GM18873 (cell line): ENCODE results near the gene EIF5B.

Experiments
- ATAC-seq: cut with Tn5 transposase; IDR thresholded peaks from one replicate; pipeline ENCODE4 v1.9.1; 2021; ENCODE audit warnings: mild to moderate bottlenecking, moderate library complexity, moderate number of reproducible peaks; ENCODE audit not compliant: unreplicated experiment, low FRiP score

EIF5B gene

DNA sequence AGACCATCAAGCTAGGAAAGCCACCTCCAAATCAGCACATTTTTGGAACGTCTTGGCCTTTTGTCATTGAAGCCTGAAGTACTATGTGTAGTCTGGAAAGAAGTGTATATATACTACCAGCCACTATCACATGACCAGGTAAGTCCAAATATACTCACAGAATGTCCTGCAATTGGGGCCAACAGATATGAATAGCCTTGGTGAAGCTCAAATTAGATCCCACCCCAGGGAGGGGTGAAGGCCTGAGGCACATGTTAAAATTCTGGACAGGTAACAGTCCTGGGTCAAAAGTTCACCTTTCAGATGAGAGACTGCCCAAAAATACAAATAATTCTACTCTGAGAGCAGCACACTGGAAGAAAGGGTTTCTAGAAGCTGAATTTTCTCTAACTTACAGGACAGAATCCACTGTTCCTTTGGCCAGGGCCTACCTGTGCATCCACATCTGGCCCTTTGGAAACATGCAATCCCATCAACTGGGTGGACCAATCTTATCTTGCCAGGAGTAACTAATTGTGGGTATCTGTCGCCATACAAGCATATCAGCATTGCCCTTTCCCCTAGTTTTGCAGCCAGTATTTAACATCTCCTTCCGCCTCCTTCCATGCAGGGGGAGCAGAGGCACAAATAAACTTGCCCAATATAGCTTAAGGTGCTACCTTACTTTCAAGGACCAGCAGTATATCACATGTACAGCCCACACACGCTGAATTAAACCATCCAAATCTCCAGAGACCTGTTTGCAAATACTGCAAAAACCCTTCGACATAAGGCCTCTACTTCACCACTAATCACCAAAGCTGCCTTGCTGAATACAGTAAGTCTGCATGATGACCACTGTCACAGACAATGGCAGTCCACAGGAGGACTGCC, 67.8 kb downstream of the EIF5B start:
- ATAC-seq, result no peak

DNA sequence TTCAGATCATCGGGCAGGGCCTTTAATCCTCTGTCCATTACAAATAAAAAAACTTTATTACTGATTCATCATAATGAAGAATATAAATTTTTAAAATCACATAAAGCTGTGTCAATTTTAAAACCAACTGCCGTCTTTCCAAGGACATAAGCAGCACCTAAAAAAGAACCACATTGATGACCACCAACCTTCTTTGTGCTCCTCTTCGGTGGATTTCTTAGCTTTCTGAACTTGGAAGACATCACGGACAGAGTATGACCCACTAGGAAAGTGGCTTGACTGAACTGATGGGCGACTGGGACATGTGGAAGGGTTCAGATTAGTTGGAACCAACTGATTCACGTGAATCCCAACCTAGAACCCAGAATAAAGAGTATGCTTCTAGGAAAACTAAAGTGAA, 68.9 kb downstream of the EIF5B start:
- ATAC-seq, result no peak

DNA sequence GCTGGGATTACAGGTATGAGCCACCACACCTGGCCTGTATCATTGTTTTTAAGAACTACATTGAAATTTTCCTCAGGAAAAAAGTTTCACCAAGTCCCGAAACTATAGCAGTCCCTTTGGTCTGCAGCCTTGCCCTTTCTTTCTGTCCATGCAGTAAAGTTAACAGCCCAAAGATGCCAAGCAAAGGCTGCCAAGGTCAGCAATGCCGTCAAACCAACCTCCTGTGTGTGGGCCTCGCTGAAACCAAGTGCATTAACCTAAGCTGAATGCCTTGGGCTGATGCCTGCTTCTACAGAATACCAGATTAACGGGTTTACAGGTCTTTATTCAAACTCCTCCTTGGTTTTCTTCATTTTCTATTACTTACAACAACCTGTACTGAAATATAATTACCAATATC, 73.1 kb downstream of the EIF5B start:
- no peak for ATAC-seq

DNA sequence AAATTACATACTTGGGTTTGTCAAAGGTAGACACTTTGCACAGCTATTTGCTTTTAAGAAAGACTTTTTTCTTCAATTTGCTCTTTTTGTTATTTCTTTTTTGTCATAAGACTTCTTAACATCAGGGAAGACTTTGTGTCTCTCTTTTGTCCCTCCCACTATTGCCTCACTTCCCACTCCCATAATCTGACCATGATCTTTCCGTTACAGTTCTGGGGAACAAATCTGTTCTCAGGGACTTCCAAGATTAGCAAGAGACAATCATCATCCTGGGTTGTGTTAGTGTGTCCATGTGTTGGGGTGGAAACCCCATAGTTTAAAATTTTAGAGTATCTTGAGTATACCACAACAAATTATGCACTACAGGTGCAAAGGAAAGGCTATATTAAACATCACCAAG, 77.4 kb downstream of the EIF5B start:
- ATAC-seq, result no peak

DNA sequence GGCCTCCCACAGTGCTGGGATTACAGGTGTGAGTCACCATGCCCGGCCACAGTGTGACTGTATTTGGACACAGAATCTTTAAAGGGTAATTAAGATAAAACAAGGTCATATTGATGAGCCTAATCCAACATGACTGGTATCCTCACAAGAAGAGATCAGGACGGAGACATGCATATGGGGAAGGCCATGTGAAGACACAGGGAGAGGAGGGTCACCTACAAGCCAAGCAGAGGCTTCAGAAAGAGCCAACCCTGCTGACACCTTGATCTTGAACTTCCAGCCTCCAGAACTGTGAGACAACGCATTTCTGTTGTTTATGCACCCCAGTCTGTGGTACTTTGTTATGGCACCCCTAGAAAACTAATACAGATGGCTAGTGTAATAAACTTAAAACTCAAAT, 80.2 kb downstream of the EIF5B start:
- no peak for ATAC-seq

DNA sequence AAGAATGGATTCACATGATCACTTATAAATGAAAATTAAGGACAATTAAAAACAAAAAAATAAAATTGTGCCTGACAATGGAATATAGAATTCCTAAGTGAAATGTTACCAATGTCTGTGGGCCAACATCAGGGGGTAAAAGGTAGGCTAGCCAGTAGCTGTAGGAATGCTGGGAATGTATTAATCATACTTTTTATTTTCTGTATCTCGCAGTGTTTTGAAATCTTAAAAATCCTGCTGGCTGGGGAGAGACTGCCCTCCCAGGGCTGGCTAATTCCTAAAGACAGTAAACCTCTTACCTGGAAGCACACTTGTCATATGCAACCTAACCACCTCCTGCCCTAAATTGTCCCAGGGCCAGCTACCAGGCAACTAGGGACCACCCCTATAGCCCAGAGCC, 82.8 kb downstream of the EIF5B start:
- no peak for ATAC-seq

DNA sequence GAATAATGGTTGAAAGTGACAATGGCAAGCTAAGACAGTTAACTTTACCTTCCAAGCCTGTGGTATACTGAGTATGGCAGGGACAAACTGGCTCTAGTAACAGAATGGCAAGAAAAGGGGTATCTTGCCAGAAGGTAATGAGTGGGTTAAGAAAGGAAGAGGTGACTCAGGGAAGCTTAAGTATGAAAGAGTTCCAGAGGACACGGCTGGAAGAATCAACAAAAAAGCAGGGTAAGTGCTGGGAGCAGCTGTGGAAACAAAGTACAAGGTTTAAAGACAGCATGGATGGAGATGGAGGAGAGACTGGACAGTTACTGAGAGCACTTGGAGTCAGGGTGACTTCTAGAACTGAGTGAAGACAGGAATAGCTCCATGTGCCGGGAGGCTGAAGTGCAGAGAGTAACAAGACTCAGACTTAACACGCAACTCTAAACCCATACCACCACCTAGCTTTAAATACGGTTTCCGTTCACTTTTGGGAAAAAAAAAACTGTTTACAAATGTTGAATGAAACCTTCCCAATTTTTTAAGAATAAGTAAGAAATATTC, 83.6 kb downstream of the EIF5B start:
- ATAC-seq, result no peak

DNA sequence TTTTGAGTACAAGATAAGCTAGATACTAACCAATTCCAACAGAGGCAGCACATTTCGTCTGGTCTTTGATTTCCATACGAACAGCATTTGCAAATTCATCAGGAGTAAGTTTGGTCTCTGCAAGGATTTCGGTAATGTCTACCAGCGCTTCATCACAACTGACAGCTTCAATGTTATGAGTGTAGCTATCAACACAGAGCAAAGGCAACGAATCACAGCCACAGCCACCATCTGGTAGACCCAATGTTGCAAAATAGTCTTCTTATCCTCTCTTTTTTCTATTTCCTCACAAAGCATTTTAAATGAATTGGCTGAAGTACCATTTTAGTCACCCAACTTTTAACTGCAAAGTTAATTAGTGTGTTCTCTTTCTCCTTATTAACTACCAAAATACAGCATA, 84.3 kb downstream of the EIF5B start:
- no peak for ATAC-seq

DNA sequence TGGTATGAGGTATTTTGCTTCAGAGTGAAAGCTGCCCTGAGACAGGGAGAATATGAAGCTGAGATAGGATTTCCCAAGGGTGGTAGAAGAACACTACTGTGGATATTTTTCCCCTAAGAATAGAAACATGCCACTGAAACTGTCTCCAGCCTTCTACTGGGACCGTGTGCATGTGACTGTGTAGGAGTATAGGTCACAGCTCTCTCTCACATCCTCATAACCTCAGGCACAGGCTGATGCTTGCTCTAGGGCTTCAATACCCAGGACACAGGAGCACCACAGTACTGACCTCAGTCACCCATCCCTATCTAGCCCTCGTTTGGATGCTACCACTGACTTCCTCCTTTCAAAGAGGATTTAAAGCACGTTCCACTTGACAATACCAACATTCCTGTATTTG, 85.4 kb downstream of the EIF5B start:
- ATAC-seq, result no peak

DNA sequence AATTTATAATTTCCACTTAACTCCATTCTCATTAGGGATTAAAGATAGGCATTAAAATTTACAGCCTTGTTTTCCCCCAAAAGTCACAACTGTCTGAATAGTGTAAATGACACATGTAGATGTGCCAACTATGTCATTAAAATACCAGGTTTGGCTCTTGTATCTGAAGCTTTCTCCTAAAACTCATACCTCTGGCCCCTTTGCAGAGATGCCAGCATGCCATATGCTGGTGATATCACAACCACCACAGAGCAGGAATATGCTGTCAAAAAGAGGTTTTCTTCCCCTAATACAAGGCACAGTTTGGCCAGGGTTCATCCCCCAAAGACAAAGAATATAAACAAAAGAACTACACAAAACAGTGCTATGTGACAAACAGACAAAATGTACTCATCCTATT, 87.2 kb downstream of the EIF5B start:
- ATAC-seq, result no peak

DNA sequence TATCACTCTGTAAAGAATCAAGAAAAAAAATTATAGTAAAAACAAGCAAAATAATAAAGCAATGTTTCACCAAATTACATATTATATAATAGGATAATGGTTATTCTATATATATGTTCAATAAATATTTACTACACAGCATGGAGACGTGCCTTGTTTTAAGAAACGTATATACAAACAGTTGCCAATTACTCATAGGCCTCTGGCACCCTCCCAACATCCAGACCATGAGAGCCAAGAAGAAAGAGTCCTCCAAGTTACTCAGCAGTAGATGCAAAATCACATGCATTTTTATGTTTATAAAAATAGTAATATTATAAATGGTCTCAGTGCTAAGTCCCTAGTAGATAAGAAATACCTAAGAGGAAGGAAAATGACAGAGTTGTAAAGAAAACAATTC, 87.8 kb downstream of the EIF5B start:
- no peak for ATAC-seq

DNA sequence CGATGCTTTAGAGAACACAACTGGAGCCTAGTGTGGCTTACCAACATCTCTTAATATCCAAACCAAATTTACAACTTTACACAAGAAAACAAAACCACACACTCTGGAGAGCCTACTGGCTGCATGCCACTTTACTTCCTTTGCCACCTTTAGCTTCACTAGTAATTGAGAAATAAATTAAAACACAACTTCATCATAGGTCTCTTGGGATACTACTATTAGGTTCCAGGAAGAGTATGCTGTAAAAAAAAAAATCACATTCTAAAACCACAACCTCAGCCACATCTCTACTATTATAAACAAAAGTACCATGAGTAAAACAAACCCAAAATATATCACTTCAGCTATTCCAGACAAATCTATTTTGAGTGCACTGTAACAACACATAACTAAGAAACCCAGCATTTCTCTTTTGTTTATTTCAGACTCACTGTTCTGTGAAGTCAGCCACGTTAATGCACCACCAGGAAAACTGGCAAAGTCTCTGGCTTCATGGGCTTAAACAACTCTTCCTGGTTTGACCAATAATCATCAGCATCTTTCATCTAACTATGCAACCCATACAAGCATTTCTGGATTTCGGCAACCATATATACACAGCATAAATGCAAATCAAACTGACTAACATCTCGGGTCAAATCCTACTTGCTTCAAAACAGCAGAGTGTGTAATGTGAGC, 93.6 kb downstream of the EIF5B start:
- no peak for ATAC-seq

DNA sequence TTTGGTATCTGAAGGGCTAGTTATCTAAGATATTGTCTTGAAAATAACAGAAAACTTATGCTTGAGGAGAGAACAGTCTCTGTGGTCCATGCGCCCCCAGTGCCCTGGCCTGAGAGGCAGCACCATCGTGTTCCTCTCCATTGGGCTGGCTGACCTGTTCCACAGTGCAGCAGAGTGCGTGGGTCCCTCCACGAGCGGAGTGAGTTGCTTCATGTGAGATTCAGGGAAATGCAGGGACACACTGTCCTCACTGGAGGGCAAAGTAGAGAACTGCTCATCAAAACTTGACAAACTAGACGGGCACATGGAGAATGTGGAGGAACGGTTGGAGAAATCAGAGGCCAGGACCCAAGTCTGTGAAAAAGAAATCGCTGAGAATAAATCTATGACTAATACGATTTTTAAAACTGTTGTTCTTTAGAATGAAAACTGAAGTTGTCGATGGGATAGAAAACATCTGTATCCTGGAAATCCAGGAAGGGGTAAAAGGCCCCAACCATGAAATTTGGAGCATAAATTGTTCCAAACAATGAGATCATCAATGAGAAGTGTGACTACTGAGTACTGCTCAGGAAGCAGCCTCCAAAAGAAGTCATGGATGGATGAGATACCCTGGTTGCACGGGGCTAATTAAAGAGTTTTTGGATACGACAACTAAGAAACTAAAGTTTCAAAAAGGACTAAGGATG, 94.5 kb downstream of the EIF5B start:
- no peak for ATAC-seq

DNA sequence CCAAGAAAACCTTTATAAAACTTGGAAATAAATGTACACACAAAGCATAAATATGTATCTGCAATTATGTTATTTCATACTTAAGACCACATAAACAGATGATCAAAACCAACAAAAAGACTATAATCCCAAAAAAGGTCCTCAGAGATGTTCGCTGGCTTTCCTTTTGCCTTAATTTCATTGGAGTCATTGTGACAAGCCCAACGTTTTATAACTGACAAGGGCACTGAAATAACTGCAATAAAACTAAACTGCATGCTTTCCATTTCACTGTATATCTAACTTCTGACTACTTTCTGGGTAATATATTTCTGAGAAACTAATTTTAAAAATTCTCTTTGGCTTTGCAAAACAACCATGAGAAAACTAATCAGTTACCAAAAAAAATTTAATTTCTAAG, 96.2 kb downstream of the EIF5B start:
- no peak for ATAC-seq

DNA sequence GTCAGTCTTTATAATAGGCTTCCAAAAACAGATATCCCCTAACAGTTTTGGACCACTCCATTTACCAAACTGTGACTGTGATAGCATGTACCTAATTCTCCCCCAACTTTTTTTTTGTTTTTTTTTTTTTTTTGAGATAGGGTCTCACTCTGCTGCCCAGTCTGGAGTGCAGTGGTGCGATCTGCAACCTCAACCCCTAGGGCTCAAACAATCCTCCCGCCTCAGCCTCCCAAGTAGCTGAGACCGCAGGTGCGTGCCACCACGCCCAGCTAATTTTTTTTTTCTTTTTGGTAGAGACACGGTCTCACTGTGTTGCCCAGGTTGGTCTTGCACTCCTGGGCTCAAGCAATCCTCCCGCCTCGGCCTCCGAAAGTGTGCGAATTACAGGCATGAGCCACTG, 99.7 kb downstream of the EIF5B start:
- ATAC-seq, result no peak

DNA sequence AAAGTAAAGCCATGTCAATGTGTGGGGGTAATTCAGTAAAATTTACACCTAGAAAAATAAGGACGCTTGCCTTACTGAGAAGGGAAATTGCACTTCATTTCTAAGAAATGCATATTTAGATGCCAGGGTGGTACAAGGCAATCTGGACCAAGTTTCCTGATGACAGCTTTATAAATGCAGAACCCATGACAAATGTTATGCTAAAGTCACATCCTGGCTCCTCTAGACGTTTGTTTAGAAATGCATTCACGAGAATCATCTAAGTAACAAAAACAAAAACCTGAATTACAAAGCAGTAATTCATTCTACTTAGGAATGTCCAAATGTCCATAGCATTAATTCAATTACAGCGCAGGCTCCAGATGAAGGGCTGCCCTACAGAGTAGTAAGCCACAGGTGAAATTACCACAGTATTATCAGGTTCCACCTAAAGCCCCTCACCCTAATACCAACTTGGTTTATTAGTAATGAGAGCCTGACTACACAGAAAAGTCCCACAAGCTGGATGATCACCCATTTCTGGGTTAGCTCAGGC, 102.8 kb downstream of the EIF5B start:
- no peak for ATAC-seq

DNA sequence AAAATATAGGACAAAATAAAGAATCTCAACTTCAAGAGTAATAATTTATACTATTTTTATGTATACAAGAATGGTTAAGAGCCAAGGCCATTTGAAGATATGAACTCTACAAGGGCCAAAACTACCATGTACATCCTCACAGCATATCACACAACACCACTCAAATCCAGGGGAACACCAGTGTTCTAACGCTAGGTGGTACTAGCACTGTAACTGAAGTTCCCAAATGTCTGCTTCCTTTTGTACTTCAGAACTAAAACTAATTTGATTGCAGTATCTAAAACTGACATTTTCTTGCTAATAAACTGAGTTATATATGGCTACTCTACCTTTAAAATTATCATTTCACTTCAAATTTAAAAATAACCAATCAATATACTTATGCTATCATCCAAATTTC, 105.6 kb downstream of the EIF5B start:
- ATAC-seq, result no peak

DNA sequence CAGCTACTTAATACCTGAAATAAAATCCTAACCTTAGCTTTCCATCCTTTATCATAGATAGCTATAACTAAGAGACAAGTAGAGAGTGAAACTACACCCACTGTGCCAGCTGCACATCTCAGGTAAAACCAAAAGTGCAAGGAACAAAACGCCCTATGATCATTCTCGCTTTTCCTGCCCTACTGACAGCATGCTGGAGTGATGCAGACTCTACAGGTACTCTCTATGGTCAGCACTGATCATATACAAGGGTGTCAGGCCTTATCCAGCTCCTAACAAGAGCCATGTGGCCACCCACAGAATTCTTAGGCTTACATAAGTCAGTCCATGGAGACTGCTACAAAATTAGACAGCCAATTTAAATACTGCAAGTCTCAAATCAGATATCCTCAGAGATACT, 107.0 kb downstream of the EIF5B start:
- ATAC-seq, result no peak

DNA sequence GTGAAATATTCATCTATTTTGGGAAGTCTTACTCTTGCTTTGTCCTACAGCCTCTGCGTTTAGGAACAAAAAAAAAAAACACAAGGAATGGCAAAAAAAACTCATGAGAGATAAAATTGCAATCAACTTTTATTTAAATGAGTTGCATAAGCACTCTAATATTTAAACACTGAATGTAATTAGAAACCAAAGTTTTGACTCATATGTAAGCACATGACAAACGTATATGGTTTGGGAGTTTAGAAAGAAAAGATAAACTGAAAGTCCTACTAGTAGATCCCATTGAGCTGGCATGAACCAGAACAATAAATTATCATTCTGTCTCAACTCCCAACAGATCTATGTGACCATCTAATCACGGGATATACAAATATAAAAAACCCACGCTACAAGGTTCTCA, 107.9 kb downstream of the EIF5B start:
- ATAC-seq, result no peak

DNA sequence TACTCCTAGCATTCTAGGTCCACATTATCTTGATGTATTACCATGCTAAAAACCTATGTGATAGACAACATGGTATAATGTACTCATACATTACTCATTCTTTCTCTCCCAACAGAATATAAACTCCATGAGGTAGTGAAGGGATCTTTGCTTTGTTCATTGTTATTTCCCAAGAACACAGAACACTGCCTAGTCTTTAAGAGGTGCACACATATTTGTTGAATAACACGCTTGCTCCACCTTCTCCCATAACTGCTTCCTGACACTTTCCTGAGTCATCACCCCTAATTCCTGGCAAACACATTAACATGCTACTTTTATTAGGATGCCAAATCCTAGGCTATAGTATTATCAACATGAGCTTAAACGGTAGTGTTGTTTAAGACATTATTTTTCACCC, 111.4 kb downstream of the EIF5B start:
- no peak for ATAC-seq

DNA sequence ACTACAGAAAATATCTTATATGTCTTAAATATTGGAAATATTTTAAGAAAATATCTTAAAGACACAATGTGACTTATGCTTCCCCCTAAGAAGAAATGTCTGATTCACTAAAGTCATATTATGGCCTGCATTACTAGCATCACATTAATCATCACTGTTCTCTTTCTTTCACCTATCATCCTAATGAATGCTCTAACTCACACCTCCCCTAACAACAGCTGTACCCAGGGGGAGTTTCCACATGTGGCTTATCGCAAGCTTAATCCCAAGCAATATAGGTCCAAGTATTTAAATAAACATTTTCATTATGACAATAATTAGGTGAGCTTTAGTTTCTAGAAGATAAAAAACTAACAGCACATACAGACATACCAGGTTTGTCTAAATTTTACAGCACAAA, 113.0 kb downstream of the EIF5B start:
- no peak for ATAC-seq
